NCI-H748 treated with DMSO at 0.1 percent for 48 hours (cell line): ENCODE measurements around the gene MNT.

Experiments
- DNase-seq: peaks from one replicate; lab custom pipeline; 2025; lab: John Stamatoyannopoulos, UW

MNT gene

DNA sequence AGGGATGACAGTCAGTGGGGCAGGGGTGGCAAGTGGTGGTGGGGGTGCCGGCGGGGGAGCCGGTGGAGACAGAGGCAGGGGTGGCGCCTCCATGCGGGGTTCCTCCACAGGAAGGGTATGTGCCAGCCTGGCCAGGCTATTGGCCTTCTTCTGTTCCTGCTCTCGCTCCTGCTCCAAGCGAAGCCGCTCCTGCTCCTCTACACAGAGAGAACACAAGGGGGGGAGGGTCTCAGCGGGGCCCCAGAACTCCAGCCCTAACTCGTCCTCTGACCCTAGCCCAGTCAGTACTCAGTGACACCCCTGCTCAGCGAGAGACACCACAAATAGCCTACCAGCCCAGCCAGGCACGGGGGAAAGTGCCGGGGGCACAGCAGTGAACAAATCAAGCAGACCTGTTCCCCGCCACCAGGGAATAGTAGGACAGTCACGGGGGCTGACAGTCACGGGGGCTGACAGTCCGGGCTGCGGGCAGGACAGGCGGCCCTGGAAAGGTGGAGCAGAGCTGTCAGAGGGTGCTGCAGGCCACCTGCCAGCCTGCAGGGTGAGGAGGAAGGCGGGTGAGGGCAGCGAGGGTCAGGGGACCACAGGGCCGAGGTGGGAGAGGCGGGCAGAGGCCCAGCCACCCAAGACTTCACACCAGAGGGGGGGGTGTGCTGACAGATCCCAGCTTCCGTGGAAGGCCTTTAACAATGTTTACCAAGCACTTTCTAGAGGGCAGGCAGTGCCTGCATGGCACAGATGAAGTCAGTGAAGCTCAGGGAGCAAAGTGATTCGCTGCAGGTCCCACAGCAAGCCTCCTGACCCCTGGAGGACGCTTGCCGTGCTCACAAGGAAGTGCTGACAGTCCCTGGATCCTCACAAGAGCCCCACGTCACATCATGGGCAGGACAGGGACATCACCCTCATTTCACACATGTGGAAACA, 5.3 kb downstream of the MNT start:
- DNase-seq, result no peak

DNA sequence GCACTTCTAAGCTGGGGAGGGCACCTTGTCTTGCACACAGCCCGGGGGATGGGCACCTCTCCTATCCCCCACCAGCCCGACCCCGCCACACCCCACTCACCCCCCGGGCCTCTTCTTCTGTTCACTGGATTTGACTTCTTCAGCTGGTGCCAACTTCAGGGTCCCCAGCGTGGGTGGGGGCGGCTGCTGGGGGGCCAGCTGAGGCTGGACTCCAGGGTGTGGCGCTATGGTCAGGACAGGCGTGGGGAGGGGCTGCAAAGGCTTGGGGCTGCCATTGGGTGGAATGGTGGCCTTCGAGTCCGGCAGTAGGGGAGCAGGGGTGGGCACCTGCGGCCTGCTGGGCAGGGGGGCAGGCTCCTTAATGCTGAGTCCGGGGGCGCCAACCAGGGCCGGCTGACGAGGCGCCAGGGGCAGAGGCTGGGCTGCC, 6.1 kb downstream of the MNT start:
- DNase-seq, result no peak

DNA sequence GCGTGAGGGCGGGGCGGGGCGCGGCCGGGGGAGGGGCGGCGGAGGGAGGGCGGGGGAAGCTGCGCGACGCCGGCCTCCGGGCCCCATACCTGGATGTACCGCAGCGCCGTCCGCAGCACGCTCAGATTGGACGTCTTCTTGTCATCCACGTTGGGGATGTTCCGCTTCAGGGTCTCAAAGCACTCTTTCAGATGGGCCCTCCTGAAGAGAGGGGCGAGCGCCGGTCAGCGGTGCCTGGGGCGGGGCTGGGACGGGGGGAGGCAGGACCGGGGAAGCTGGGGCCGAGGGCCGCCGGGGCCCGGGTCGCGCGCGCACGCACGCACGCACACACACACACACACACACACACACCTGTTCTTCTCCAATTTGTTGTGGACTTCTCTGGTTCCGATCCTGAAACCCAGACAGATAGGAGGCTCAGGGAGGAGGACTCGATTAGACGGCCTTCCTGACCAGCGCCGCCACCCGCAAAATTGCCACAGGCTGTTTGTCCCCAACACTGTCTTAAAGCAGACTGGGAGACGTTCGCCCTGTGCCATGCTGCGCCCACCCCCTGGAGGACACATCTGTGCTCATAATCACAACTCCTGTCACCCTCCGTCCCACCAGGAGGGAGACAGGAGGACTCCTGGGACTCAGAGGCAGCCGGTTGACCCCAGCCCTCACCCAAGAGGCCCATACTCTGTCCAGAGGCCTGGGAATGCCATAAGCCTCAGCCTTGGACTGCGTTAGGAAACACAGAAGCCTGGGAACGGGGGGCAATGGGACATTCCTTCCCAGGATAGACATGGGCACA, 6.7 kb downstream of the MNT start:
- no peak for DNase-seq

DNA sequence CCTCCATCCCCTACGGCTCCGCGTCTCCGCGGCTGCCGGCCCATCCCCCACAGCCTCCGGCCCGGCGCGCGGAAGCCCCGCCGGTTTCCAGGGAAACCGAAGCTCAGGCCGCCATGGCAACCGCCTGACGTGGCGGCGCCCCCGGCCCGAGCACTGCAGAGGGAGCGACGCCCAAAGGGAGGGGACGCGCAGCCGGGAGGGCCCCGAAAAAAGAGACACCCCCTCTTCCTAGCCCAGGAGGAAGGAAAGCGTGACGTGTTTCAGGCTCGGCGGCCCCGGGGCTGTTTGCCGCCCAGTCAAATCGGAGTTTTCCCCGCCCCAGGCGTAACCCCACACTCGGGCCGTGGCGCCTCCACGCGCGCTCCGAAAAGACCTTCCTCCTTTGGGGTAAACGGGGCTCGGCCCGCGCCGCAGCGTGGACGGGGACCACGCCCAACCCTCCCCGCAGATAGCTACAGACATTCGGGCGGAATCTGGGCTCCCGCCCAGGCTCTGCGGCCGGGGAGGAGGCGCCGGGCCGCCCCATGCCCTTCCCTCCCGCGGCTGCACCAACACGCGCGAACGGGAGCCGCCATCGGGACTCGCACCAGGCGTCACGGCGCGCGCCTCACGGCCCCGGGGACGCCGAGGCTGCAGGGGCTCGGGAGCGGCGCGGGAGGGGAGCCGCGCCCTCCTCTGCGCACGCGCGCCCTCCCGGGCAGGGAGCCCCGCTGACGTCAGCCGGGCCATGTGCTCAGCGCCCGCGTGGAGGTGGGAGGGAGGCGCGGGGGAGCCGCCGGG, 7.5 kb downstream of the MNT start:
- DNase-seq, result peak; percentile 91

DNA sequence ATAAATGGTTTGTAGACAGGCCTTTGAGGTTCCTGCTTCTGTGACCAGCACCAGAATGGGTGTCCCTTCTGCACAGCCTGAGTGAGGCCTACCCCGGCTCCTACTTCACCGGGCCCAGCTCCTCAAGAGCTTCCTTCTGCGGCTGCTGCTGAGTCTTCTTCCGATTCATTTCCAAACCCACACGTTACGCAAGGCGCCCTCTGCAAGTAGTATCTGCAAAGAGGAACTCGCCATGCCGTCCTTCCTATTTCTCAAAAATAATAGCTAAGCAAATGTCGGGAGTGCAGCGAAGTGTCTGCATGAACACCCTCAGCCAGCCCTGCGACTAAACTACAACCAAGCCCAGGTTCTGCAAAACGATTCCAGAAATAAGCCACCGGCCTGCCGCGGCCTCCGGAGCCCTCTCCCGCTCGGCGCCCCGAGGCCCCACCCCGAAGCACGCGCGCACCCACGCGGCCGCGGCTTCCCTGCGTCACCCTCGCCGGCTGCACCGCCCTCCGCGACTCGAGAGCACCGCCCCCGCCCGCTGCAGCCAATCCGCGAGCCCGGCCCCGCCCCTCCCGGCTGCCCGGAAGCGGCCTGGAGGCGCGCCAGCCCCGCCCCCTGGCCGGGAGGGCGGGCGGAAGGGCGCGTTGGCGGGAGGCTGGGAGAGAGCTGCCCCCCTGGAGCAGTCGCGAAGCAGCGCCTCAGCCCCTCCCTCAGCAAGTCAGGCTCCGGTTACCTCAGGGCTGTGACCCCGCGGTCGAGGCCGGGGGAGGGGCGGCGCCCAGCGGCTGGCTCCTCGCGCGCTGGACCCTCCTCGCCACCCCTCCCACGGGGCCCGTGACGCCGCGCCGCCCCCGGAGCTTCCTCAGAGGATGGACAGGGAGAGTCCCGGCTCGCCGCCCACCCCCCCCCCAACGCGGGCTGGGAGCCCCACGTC, 8.3 kb downstream of the MNT start:
- DNase-seq, result peak; percentile 91

DNA sequence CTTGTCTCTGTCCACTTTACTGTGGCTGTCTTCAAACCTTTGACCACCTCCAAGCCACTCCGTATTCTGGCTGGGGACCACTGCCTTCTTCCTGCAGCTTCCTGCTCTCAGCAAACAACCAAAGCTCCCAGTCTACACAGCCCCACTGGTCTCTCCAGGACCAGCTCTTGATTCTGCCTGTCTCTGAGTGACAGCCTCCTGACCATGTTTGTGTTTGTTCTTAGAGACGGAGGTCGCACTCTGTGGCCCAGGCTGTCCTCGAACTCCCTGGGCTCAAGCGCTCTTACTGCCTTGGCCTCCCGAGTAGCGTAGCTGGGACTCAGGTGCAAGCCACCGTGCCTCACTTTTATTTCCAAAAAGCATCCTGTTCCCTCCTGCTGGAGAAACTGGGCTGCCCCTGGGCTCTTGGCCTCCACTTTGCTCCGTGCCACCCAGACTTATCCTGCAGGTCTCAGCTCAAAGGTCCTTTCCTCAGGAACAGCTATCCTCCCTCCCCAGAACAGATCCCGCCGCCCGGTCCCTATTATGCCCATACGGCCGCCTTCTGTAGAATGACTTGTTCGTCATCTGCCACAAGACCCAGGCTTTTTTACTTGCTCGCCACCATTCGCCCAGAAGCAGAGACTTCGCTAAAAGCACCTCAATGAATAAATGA, 9.1 kb downstream of the MNT start:
- no peak for DNase-seq

DNA sequence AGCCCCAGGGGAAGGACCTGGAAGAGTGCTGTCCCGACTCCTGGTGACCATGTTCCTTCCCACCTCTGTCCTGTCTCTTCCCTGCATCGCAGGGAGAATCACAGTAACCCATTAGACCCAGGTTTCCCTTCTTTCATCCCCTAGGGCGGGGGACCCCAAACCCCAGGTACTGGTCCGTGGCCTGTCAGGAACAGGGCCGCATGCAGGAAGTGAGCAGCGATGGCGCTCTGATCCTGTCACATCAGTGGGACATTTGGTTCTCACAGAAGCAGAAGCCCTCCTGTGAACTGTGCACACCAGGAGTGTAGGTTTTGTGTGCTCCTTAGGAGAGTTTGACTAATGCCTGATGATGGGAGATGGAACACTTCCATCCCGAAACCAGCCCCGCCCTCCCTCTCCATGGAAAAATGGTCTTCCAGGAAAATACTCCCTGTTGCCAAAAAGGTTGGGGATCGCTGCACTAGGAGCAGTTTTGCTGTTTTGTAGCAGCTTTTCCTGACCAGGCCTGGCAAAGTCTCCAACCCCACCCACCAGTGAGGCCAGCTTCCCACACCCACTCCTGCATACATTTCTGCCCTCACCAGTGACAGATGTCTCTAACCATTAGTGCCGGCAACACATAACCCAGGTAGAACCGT, 10.5 kb downstream of the MNT start:
- DNase-seq, result no peak

DNA sequence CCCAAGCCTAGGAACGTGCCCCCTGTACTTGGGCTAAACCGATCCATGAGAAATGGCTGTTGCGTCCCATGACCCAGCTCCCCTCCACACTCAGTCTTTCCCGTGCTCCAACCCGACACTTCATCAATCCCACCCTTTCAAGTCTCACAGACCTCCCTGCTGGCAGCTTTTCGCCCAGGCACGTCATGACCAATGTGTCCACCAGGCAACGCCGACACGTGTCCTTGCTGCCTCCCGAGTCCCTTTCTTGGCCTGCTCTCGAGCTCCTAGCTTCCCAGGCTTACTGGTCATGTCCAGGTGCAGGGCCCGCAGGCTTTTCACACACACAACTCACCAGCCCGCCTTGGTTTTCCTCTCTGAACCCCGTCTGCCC, 12.2 kb downstream of the MNT start:
- no peak for DNase-seq

GRCh38 chr17:2388020-2388682, 12.7 kb downstream of the MNT start:
- no peak for DNase-seq

GRCh38 chr17:2387086-2388019, 13.5 kb downstream of the MNT start:
- no peak for DNase-seq

DNA sequence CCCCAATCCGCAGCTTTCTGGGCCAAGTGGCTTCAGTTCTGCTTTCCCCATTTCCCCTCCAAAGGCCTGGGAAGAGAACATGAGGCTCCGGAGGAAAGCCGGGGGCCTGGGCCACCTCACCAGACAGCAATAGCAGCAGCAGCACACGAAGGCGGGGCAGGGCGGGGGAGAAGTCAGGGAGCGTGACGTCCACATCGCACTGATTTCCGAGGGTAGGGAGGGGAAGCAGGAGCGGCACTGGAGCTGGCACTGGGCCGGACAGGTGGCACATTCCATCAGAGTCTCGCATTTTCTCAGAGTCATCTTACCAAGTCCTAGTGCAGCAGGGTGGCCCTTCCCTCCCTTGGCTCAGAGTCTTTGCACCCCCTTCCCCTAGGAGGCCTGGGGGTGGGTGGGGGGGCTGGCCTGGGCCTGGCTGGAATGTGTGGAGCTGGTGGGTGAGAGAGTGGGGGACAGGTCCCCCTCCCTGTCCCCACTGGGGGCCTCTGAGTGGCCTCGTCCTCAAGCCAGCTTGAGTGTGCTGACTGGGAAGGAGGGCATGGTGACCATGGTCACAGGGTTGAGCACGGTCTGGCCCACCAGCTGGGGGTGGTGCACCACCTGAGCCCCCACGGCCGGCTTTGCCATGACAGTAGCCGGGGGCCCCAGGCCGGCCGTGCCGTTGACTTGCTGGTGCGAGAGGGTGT, 14.3 kb downstream of the MNT start:
- DNase-seq, result no peak

- DNase-seq, result no peak
Observed at GRCh38 chr17:2385240-2386210, 15.3 kb downstream of the MNT start.

- no peak for DNase-seq
Observed at GRCh38 chr17:2384439-2385127, 16.3 kb downstream of the MNT start.

- no peak for DNase-seq
Observed at GRCh38 chr17:2383628-2384167, 17.2 kb downstream of the MNT start.

GRCh38 chr17:2380950-2381649, 19.8 kb downstream of the MNT start:
- DNase-seq, result no peak
